ENCODE data around the gene LRP1.

LRP1 gene

DNA sequence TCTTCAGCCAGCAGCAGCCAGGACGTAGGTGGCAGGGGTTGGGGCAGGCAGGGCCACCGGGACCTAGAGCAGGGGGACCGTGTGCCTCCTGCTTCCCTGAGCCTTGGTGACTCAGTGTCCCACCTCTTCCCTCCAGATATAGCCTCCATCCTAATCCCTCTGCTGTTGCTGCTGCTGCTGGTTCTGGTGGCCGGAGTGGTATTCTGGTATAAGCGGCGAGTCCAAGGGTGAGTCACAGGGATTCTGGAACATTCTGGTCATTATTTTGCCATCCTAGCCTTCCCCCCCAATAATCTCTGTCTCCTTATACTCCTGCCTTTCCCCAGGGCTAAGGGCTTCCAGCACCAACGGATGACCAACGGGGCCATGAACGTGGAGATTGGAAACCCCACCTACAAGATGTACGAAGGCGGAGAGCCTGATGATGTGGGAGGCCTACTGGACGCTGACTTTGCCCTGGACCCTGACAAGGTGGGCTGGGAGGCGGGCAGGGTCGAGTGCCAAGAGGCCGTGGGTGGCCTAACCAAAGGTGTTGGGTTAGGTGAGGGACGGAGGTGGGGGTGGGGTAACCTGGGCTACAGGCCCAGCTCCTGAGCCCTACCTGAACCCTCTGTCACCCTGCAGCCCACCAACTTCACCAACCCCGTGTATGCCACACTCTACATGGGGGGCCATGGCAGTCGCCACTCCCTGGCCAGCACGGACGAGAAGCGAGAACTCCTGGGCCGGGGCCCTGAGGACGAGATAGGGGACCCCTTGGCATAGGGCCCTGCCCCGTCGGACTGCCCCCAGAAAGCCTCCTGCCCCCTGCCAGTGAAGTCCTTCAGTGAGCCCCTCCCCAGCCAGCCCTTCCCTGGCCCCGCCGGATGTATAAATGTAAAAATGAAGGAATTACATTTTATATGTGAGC lies 83.8 kb downstream of the LRP1 start:
- DNase-seq (ENCODE audit: low read depth in 2 of 2), result no peak

DNA sequence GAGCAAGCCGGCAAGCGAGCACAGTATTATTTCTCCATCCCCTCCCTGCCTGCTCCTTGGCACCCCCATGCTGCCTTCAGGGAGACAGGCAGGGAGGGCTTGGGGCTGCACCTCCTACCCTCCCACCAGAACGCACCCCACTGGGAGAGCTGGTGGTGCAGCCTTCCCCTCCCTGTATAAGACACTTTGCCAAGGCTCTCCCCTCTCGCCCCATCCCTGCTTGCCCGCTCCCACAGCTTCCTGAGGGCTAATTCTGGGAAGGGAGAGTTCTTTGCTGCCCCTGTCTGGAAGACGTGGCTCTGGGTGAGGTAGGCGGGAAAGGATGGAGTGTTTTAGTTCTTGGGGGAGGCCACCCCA lies 84.4 kb downstream of the LRP1 start:
- no peak for DNase-seq (ENCODE audit: low read depth in 2 of 2)

DNA sequence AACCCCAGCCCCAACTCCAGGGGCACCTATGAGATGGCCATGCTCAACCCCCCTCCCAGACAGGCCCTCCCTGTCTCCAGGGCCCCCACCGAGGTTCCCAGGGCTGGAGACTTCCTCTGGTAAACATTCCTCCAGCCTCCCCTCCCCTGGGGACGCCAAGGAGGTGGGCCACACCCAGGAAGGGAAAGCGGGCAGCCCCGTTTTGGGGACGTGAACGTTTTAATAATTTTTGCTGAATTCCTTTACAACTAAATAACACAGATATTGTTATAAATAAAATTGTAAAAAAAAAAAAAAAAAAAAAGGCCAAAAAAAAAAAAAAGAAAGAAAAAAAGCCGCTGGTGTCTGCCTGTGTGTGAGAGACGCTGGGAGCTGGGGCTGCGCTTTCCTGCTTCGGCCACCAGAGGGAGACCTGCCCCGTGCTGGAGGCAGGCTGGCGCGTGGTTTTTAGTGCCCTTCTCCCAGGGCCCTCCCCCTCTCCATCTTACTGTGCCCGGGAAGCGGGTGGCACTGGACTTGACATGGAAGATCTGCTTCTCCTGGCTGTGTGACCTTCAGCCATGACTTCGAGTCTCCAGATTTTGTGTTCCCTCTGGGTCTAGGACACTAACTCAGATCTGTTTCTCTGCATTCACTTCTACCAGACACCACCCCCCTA lies 84.9 kb downstream of the LRP1 start:
- peak; percentile 62 to 64 for DNase-seq (ENCODE audit: low read depth in 2 of 2)

DNA sequence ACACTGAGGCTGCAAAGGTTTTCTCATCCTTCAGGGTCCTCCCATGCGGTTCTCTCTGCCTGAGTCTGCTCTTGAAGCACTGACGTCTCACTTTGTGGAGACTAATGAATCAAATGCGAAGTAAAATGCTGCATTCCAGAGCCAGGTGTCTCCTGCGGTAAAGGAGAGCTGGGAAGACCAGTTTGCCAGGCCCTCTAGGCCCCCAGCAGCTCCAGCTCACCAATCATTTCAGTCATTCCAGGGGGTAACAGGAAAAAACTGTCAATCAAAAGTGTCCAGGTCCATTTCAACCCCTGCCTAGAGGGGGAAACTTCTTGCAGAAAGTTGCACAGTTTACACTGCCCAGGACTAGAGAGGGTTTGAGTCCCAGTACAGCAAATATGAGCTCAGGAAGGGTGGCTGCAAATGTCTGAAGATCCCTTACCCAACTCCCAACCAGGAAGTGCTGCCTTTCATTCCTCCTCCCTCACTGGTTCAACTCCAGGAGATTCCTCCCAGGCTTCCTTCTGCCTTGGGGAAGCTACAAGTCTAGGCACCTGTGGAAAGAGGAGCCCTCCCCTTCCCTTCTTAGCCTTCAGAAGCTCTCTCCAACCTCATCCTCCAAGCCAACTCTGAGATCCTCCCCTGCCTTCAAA lies 85.6 kb downstream of the LRP1 start:
- no peak for DNase-seq (ENCODE audit: low read depth in 2 of 2)

DNA sequence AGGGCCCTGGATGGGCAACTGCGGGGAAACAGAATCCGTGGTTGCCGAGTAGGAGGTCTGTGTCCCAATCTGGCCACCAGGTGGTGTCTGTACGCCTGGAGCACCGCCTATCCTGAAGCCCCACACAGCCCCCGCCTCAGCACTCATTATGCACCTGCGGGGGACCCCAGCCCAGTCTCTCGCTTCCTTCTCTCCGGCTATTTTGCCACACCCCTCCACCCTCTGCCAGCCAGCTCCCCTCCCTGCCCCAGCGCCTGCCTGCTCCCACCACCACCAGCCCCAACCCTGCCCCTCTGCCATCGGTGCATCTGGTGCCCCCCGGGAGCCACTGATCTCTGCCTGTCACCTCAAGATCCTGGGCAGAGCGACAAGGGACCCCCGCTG lies 86.1 kb downstream of the LRP1 start:
- no peak for DNase-seq (ENCODE audit: low read depth in 2 of 2)

DNA sequence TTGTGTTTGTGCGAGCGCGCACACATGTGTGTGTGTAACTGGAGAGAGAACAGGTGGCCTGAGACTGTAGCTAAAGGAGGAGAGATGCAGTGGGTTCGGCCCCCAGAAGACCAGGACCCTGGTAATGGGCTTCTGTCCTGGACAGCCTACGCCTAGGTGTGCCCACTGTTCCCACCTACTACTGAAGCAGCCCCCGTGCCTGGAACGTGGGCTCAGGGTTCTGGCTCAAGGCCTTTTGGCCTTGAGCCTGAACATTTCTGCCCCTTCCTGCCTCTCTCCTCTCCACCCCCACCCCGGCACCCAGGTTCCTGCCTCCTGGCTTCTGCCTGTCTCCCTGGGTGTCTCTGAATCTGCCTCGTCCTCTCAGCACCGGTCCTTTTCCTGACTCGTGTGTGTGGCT lies 86.8 kb downstream of the LRP1 start:
- no peak for DNase-seq (ENCODE audit: low read depth in 2 of 2)

DNA sequence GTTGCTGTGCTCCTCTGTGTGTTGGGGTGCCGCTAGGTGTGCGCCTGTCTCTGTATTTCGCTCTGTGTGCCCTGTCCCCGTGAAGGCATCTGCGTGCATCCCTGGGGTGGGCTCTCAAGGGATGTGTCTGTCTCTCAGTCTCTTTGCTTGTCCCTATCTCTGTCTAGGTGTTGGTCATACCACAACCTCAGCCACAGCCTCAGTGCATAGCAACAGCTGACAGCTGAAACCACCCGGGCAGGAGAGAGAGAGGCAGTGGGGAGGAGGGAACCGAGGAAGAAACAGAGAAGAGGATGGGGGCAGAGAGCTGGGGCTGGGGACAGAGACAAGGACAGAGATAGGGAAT lies 87.4 kb downstream of the LRP1 start:
- no peak for DNase-seq (ENCODE audit: low read depth in 2 of 2)

DNA sequence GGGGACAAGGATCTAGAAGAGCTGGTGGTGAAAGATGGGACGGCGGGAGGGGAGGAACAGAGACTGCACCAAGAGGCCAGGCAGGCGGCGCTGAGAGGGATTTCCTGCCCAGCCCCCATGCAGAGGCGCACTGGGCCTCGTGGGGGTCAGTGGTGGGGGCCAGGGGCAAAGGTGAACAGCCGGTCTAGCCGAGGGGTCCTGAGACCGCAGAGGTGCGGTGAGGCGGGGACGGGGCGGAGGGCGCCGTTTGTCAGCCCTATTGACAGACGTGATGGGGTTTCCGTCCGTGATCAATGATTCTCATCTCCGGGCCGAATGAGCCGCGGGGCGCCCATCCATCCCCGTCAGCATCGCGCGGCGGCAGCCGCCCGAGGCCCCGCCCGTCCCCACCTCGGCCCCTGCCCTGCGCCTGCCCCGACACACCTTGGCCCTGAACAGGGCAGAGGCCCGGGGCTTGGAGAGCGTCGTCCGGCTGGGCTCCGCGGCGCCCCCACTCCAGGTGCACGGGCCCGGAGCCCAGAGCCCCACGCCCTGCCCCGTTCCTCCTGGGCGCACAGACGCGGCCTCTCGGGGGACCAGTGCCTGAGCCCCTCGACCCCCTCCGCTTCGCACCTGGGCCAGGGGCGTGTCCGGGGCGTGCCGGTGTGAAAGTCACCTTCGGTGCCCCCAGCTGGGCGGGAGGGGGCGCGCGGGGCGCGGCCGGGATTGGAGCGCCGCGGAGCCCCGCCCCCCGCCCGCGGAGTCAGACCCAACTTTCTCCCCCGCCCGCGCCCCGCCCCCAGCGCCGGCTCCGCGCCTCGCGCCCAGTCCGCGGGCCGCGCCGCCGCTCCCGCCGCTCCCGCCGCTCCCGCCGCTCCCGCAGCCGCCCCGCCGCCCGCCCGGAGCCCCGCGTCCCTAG lies 88.0 kb downstream of the LRP1 start, which contains the start of gene NXPH4:
Gene NXPH4 (plus strand): TSS at position 781 of the 898 bp plus-strand sequence. CDS start 176 bp downstream, outside the sequence.
- no peak for DNase-seq (ENCODE audit: low read depth in 2 of 2)

DNA sequence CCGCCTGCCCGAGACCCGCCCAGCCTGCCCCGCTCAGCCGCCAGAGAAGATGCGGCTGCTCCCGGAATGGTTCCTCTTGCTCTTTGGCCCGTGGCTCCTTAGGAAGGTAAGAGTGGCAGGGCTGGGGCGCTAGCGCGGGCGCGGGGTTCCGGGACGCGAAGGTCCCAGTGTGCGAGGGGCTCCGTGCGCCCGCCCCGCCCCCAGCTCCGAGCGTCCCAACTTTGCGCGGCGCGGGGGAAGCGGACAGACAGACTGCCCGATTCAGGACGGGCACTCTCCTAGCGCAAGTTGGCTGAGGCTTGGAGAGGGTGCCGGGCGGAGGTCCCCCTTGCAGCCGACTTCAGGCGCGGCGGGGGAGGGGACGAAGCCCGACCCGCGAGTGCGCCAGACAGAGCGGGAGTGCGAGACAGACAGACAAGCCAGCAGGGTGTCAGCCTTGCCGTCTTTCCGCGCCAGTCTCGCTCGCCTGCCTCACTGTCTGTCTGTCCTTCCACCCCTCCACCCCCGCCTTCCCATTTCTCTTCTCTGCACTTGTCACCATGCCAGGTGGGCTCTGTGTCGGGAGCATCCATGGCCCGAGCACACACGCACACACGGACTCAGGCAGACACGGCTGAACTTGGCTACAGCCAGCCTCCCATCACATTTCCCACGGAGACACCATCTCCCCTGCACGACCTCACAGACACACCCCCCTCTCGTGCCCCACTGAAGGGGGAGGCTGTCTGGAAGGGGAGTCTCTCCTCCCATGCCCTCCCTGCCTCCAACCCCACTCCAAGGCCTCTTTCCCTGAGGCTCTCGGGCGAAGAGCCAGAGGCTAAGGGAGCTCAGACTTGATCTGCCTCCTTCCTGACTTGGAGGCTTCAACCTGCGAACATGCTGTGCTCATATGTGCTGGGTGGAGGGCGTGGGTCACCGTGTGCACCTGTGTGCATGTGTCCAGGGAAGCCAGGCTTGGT lies 88.9 kb downstream of the LRP1 start:
- DNase-seq (ENCODE audit: low read depth in 2 of 2), result no peak

DNA sequence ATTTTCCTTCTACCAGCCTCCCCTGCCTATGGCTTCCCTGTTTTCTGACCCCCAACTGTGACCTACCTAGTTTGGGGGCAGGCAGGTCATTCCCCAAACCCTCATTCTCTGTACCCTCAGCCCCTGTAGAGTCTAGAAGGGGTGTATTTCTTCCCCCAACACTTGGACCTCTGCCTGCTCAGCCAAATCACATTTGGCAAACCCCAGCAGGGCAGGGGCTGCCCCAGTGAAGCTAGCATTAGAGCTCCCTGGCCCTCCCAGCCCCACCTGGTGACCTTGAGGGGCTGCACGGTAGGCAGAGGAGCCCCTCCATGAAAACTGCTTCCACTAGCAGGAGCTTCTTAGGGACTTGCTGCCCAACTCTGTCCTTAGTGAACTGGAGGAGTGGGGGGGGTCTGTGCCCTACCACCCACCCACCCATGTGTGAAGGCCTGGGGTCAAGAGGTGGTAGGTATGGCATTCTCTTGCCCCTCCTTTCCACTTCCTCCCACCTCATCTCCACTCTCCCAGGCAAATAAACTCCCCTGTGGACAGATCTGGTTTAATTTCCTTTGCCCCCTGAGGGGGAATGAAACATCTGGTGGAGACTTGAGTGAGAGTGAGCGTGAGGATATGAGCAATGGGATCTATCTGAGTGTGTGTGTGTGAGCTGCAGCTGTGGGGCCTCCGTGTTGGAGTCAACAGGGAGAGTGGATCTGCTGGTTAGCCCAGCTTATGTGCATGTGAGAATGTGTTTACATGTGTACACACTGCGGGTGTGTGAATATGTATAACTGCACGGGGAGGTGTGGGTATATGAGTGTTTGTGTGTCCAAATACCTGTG lies 90.0 kb downstream of the LRP1 start:
- DNase-seq (ENCODE audit: low read depth in 2 of 2), result no peak

DNA sequence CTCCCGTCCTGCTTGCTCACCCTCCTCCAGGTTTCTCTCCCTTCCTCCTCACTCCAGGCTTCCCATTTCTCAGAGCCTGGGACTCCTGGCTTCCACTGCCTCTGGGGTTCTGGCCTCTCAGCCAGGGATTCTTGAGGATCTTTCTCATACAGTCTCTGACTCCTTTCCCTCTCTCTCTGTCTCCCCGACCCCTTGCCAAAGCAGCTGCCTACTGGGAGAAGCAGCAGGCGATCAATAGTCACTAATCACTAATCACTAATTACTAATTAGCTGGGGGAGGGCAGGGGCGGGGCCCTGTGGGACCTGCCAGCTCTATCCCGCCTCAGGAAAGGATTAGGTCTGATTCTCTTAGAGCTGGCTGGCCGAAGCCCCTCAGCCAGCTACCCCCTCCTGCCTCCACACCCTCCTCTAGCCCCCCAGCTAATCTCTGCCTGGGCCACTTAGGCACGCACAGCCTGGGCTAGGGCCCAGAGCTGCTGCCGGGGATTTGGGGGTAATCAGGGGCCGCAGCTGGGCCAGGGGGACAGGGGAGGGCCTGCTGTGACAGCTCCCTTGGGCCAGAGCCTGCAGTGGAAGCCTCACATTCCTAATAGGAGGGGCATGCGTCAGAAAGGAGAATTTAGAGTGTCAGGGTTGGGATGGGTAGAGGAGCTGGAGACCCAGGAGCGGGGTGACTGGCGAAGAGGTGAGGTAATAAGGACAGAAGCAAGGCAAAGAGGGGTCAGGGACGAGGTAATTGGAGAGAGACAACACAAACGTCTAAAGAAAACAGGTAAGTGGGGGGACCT lies 91.1 kb downstream of the LRP1 start:
- no peak for DNase-seq (ENCODE audit: low read depth in 2 of 2)

DNA sequence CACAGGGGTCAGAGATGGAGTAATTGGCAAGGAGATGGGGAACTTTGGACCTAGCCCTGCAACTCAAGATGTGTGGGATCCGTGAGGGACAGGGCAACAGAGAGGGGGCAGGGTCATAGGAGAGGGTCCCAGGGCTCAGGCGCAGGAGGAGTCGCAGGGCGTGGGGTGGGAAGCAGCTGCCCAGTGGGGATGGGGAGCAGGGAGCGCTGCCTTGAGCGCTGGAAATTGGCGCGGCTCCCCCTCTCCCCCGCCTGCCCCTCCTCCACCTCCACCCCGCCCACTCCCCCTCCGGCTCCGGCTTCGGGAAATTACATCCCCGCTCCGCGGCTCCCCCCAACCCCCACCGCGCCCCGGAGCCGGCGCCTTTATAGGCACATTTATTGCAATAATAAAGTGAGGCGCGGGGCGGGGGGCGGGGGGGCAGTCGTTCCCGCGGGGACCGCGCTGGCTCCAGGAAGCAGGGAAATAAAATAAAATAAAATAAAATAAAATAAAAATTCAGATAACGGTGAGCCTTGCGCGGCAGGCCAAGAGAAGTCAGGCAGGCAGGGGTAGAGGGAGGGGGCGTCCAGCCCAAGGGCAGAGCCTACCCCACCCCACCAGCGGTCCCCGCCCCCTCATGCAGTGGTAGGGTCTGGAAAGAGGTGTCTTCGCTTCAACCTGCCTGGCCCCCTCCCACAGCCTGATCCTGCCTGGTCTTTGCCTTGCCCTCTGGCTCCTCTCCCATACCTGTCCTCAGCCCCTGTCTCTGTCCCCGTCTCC lies 91.9 kb downstream of the LRP1 start:
- no peak for DNase-seq (ENCODE audit: low read depth in 2 of 2)

DNA sequence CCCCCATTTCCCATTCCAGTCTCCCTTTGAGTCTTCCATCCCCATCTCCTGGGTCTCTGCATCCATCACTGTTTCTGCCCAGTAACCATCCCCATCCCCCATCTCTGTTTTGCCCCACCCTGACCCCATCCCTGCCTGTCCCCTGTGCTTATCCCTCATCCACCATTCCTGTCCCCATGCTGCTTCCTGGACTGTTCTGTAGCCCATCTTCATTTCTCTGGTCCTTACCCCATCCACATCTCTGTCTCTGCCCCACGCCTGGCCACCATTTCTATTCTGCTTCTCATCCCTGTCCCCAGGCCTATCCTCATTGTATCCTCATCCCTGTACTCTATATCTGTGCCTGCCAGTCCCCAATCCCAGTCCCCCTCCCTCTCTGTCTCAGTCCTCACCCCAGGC lies 92.5 kb downstream of the LRP1 start:
- no peak for DNase-seq (ENCODE audit: low read depth in 2 of 2)

DNA sequence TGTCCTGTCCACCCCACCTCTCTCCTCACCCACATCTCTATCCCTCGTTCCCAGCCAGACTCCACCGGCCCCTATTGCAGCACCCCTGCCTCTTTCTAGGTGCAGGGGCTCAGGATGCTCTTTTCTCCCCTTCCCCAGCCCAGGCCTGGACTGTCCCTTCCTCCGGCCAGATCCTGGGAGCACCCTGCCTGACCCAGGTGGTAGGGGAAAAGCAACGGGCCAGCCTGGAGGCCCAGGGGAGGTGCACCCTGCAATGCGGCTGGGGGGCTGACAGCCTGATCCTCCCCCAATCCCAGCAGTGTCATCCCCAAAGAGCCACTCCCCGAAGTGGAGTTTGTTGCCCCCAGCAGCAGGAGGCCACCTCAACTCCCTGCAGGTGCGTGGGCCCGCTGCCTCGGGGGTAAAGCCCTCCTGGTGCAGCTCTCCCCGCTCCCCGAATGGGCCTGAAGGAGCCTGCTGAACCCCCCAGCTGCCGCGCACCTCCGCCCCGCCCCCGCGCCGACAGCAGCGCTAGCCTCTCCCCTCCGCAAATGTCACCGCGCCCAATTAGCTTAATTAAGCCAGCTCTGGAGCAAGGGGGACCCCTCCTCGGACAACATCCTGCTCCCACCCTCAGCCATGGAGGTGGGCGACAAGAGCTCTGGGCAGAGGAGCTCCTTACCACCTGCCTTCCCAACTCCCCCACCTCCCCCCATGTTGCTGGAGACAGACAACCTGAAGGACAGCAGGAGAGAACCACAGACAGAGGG lies 93.1 kb downstream of the LRP1 start:
- no peak for DNase-seq (ENCODE audit: low read depth in 2 of 2)

DNA sequence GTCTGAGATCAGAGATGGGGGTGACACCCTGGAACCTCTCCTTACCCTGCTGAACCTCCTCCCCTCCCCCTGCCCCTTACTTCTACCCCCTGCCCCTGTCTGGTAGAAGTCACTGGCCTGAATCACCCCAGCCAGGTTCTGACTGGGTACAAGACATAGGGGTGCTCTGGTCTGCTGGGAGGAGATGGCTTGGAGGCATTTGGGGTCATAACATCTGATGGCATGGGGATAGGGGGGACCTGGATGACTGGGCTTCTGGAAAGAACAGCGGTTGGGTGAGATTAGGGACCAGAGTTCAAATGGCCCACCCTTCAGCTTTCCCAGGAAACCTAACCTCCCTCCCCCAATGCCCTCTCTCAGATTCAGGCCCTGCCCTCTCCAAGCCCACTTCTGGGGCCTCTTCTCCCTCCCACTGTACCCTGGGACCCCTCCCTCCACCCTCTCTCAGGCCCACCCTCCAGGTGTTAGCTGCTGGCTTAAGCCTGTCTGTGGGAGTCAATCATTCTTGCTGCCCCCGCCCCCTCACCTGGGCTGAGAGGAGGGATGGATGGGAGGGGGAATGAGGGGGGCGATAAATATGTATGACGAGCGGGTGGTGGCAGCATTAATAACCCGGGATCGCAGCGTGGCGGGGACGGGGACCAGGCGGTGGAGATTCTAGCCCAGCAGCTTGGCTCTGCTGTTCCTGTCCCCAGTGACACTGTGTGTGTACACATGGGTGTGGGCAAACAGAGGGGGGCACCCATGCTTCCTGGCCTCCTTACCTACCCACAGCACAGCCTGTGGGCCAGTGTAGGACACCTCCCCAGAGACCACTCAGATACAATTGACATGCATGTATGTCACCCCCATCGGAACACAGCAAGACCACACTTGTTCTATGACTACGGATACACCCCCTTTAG lies 94.3 kb downstream of the LRP1 start:
- no peak for DNase-seq (ENCODE audit: low read depth in 2 of 2)

All from fibroblast of skin of left quadriceps (primary cell).